Activated T-cell treated with anti-CD3 and anti-CD28 coated beads, Interleukin-2, amount 50 U/mL, for 72 hours (primary cell): ENCODE results near the gene POMGNT2. TPM values are rescaled to one million over a fixed set of nuclear protein-coding genes. Genes with fewer than 3 reads are reported as not detected.

Experiments
- total RNA-seq, 2 donors: library from RNA; stranded (reverse); gene quantifications; one replicate each; pipeline ENCODE4 v1.2.3, GENCODE V29; 2022

POMGNT2 gene
- total RNA-seq, 2 donors from 2014 or later, result 5.0 to 6.6 TPM

Other genes with a start within 250 kb of the POMGNT2 start
- not detected for gene CYP8B1, start 230.2 kb downstream of the POMGNT2 start, total RNA-seq
- gene ZNF662, start 199.9 kb downstream of the POMGNT2 start, total RNA-seq, result 1 to 10 TPM; 3.8 to 5.0 TPM
- under 1 TPM in 1 of 2 donors, not detected in 1; 0.12 TPM for gene GASK1A, start 126.8 kb downstream of the POMGNT2 start, total RNA-seq
- gene SNRK, start 180.5 kb upstream of the POMGNT2 start, total RNA-seq, result 10 to 100 TPM; 32.9 to 37.8 TPM